NCI-H345 (cell line): ENCODE measurements around the gene GAL.

Source experiments
- DNase-seq: peaks from one replicate; lab custom pipeline; 2025; lab: John Stamatoyannopoulos, UW

GAL gene

DNA sequence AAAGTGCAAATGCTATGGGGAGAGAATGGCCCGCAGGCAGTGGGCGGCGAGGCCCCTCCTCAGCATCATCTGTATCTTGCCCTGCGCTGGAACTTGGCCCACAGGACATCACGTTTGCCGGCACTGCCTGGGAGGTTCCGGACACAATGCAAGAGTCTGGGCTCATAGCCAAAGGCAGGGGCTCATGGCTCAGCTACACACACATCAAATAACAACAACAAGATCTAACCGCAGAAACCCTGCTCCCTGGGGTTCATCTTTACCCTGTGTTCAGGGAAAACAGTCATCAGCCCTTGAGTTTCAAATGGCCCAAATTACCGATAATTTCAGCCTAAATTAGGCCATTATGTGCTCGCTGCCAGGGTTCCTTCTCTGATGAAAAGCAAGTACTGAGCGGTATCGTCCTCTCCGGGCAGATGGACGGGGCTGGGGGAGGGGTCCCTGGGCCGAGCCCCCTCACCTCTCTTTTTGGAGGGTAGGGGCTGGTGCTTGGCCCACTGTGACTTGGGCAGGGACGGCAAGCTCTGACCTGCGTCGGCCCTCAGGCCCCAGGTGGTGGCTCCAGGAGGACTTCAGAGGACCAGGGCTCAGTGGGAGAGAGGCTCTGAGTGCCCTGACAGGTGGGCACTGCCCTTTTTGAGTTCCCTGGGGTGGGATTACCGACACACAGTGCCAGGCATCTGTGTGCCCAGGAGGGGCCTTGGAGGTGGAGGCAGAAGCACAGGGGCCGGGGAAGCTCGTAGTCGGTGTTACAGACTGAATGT, 25.0 kb upstream of the GAL start:
- DNase-seq: peak; percentile 97

DNA sequence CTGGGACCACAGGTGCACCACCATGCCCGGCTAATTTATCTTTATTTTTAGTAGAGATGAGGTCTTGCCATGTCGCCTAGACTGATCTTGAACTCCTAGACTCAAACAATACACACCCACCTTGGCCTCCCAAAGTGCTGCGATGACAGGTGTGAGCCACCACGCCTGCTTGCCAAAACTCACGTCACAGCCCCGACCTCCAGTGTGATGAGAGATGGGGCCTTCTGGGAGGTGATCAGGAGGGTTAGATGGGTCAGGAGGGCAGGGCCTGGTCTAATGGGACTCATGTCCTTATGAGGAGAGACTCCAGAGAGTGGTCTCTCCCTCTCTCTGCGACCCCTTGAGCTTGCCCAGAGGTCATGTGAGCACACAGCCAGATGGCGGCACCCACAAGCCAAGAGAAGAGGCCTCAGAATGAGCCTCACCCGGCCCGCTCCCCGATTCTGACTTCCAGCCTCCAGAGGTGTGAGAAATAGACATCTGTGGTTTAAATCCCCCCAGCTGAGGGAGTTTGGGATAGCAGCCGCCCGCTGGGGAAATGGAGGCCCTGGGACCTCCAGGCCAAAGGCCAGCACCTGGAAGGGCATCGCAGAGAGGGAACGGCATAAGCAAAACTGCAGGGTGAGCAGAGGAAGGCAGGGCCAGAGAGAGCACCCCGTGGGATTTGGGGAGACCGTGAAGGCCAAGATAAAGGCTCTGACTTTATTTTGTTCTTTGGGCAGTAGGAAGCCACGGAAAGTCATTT, 24.1 kb upstream of the GAL start:
- DNase-seq: no peak

DNA sequence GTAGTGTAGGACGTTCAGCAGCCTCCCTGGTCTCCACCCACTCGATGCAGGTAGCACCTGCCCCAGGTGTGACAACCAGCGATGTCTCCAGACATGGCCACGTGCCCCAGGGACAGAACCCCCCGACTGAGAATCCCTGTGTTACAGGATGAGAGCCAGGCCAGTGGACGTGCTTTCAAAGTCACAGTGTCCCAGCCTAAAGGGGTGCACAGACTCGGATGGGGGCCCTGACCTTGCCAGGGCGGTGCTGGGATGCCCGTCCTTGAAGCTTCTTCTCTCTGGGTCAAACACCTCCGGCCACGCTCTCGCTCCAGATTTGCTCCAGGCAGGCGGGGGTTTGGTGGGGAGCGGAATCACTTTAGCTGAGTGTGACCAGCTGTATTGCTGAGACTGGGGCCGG, 23.3 kb upstream of the GAL start:
- DNase-seq: no peak

DNA sequence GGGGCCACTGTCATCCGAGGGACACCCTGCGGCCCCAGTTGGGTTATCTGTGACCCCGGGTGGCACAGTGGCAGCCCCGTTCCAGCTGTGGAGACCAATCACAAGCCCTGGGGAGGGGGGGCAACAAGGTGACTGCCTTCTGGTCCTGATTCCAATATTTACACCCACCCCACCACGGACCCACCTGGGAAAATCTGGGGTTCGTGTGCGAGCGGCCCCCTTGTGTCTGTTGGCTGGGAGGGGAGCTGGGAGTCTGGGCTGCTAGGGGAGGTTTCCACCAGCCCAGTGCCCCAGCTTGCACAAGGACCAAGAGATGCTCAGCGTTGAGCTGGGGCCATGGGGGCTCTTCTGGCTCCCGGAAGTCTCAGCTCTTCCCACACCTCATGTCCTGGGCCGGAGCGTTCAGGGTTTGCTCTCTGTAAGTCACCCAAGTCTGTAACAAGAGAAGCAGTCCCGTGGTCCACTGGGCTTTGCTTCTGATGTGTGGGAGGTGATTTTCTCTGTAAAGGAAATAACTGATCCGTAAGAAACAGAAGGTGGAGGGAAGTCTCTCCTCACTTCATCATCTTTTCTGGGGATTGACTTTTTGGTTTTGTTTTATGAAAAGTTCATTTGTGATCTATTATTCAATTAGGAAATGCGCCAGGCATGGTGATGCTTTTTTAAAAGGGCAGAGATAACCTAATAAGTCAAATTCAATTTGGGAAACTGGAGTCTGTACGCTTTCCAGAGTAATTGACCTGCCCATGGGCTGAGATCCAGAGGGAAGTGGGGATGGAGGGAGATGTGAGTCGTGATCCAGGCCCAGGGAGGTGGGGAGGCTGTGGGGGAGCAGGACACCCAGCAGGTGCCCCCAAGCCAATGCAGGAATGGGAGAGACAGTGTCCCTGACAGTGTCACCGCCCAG, 22.4 kb upstream of the GAL start:
- DNase-seq: no peak

DNA sequence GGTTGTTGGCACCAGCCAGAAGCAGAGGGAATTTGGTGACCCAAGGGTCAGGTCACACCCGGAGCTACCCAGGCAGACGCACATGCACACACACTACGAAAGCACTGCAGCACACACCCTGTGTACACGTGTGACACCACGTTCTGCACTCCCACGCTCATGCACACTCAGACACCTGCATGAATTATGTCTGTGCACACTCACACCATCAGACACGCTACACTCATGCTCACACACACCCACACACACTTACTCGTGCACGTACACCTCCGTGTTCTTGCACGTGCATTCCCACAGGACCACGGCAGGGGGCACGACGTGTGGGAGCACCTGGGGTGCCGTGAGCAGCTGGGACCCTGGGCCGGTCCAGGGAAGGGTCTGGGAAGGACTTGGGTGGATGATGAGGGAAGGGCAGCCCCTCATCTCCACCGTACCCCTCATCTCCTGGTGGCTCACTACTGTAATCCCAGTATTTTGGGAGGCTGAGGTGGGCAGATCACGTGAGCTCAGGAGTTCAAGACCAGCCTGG, 20.8 kb upstream of the GAL start:
- DNase-seq: no peak

DNA sequence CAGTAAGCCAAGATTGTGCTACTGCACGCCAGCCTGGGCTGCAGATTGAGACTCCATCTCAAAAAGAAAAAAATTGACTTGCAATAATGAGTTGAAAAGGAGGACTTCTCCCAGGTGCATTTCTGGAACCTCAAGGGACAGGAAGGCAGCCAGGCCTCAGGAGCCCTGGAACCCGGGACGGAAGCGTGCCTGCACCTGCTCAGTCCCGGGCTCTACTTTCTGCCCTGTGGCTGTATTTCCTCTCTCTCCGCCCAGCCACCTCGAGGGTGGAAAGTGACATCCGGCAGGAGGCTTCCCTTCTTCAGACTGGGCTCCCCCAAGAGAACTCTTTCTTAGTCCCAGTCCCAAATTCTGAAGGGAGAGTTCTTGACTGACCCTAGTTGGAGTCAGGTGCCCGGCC, 20.2 kb upstream of the GAL start:
- no peak for DNase-seq

DNA sequence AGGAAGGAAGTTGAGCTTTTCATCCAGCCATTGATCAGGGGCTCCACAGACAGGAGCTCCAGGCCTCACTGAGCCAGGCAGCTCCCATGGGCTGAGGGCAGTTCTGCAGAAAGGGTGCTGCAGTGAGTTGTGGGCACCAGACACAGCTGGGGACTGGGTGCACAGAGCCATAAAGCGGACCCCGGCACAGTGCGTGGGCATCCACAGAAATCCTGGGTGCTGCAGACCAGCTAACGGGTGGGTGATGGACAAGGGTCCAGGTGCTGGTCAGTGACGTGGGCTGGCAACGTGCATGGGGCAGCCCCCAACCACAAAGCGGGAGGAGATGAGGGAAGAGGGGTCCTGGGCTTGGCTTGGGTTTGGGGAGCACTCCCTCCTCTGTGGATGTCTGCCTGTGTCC, 19.4 kb upstream of the GAL start:
- DNase-seq: no peak

DNA sequence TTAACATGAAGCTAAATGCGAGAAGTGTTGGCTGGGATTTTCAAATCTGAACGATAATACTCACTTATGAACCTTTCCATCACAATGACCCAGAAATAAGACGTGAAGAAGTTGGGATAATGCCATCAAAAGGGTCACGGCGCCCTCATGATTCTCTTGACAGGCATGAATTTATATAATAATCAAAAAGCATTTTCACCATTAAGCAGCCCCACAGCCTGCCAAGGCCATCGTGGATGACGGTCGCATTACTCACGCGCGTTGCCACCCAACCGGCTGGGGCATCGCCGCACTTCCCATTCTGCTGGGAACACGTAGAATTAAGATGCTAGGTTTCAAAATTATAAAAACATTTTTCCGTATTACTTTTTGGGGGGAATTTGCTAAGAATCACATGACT, 18.9 kb upstream of the GAL start:
- DNase-seq: no peak

DNA sequence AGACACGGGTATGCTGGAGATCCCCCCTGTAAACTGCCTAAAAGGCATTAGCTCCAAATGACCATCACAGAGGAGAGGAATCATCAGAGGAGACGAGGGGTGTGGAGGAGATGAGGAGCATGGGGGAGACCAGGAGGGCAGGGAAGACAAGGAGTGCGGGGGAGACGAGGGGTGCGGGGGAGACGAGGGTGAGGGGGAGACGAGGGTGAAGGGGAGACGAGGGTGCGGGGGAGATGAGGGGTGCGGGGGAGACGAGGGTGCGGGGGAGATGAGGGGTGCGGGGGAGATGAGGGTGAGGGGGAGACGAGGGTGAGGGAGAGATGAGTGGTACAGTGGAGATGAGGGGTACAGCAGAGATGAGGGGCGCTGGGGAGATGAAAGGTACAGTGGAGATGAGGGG, 17.5 kb upstream of the GAL start:
- DNase-seq: no peak

DNA sequence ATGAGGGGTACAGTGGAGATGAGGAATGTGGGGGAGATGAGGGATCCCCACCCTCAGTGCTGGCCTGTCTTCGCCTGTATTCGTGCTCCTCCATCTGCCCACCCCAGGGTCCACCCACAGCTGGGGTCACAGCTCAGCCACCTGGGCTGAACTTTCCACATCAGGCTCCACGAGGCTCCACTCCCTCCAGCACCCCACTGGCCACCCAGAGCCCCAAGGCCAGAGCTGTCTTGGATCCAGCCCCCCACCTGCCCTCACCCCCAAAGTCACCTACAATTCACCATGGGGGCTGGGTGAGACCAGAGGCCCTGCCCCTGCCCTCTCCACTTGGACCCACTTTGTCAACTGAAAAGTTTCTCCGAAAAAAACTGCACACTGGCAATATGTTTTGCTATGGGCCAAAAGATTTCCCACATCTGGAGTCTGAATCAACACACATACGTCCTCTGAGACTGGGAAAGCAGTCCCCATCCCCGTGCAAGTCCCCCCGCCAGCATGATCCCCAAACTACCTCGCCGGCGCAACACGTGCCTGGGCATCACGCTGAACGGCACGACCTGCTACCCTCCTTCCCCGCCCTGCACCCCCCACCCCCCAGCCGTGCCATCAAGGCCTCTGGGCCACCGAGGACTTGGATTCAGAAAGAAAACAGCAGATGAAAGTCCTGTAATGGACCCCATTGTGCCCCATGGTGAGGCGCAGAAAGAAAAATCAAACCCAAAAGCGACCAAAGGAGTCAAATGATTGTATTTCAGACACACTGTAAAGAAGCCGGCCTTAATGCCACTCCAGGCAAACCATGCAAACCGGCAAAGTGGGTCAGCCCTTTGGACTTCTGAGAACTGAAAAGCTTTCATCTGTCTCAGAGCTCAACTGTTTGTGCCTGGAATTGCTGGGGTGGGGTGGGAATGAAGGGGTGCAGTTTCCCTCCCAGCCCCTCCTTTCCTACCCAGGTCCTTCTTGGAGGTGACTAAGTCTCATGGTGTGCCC, 16.5 kb upstream of the GAL start:
- DNase-seq: no peak

DNA sequence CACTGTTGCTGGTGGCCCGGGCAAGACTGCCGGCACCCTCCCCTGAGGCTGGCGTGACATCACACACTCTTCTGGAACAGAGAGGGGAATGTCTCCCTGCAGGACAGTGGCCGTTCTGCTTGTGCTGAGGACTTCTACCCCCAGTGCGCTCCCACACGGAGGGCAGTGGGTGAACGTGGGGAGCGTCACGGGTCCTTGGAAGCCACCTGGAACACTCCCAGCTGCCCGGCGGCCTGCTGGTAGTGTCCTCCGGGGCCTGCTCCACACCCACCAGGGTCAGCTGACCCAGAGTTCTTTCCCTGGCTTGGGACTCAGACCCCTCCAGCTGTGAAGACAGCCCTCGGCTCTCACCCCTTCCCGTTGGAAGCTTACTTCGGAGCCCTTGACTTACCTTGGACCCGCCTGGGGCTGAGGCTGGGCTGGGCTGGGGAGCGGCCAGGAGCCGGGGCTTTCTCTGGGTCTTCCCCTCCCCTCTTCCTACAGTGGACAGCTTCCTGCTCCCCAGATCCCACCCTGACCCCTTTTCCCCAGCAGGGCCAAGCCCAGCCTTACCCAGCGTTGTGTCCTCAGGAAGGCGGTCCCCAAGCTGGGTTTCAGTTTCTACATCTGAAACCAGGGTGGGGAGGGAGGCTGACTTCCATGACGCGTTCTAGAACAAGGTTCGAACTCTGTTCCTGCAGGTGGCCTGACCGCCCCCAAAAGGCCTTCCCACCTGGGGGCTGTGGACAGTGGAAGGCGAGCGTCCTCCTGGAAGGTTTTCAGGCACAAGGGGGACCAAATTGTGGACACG, 14.8 kb upstream of the GAL start:
- DNase-seq: no peak

DNA sequence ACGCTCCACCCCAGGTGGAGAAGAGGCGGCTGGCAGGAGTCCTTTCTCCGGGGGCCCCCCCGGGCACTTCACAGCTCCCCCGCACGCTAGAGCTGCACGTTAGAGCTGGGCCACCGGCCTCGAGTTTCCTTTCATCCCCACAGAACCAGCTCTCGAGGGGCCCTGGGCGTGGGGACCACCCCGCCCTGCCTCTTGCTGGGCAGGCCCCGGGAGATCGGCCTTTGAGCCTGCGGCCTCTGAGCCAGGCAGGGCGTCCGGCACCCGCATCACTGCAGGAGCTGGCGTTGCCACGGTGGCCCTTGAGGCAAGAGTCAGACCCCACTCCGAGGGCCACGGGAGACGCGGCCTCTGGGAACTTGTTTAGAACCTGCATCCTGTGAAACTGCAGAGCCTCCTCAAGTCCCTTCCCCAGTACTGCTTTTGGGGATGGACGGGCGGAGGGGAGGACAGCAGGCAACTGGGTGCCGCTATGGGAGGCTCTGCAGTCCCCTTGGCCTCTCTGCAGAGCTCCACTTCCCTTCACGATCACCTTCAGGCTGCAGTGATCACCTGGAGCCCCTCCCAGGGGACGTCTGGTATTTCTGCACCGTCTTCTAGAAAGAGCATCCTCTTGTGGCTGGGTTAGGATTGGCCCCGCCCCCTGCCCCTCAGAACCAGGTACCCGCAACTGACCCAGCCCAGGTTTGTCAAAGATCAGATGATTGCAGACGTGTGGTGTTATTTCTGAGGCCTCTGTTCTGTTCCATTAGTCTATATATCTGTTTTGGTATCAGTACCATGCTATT, 13.9 kb upstream of the GAL start:
- DNase-seq: no peak

DNA sequence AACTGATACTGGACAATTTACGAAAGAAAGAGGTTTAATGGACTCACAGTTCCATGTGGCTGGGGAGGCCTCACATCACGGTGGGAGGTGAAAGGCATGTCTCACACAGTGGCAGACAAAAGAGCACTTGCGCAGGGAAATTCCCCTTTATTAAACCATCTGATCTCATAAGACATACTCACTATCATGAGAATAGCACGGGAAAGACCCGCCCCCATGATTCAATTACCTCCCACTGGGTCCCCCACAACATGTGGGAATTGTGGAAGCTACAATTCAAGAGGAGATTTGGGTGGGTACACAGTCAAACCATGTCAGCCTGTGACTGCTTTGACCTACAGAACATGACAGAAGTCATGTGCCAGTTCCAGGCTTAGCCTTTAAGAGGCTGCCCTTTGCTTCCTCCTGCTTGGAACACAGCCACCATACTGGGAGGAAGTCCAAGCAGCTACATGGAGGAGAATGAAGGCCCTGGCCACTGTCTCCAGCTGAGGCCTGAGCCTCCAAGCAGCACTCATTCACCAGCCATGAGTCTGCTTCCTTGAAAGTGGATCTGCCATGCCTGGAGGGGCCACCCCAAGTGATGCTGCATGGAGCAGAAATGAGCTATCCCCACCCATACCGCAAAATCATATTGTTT, 10.9 kb upstream of the GAL start:
- no peak for DNase-seq

DNA sequence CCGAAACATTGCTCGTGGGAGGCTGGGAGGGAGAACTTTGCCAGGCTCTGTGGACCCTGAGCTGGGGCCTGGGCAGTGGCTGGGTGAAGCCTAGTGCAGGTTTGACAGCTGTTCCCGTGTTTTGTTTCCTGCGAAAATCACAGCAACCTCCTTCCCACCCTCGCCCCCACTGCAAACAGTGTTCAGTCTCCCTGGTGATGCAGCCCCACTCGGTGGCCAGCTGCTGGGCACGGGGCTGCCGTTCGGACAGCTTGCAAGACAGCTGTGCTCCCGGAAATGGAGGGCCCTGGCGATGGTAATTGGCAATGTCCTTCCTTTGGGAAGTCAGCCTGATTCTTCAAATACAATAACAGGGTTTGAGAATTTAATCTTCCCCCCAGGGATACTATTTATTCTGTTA, 10.4 kb upstream of the GAL start:
- no peak for DNase-seq

DNA sequence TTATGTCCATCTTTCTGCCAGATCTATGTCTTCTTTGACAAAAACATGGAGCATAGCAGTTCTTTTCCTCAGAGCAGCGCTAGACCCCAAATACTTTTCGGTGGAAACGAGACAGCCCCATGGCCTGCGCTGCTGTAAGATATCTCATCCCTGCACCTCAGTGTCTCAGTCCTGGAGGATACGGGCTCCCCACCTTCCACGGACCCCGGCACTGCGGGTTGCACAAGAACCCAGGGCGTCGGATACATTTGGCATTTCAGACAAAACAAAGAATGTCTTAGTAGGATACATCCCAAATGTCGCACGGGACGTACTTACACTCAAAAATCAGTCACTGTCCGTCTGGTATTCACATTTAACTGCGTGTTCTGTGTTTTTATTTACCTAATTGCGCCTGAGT, 9.9 kb upstream of the GAL start:
- DNase-seq: no peak

DNA sequence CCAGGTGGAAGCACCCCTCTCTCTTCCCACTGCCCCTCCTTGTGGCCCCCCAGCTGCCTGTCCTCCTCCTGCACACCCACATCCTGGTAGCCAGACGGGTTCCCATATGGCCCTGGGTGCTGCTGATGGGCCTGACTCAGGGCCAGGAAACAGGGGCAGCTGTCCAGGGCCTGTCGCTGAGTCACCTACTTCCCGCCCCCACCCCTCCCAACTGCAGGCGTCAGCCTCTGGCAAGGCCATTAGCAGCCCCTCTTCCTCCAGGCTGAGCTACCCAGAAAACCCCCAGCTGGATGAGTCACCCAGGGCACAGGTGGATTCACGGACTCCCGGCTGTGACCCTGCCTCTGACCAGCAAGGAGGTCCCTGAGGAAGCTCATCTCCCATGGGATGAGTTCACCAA, 6.9 kb upstream of the GAL start:
- DNase-seq: no peak

DNA sequence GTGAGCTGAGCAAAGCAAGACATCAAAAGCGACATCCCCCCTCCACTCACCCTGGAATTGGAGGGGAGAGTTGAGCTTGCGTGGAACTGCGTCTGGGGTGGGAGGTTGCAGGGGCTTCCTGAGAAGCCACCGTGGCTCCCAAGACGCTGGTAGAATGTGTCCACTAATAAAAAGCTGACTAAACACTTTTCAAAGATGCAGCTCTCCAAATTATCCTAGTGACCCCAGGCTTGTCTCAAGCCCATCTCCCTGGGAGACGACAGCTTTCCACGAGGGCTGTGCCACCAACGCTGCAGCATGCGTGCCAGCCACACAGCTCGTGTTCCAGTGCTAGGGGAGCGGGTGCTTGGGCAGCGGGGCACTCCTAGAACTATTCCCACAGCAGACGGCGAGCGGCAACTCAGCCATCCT, 6.3 kb upstream of the GAL start:
- DNase-seq: no peak

DNA sequence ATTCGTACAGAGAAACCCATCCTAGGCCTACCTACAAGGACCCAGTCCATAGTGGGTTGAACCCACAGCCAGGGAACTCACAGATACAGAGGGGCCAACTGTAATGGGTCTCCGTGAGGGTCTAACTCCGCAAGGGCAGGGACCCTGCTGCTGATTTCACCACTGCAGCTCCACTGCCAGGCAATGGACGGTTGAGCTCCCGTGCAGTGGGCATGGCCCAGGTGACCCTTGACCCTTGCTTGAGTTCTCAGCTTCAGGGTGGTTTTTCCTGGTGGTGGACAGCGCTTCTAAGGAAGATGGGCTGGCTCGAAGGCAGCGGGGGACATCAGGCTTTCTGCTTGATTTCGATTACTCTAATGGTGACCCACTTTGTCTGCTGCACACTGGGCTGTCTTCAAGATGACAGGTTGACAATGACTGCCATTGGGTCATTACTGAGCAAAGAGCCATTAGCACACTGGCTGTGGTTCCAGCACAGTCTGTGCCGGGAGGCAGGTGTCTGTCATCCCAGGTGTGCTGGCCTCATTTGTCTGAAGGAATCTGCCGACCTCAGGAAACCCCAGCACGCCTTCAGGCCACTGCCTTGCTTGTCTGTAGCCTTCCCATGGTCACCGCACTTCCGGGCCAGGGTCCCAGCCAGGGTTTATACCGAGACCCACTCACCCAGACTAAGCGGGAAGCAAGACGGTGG, 3.7 kb upstream of the GAL start:
- no peak for DNase-seq
